IgD-negative memory B cell (primary cell): Measurements from ENCODE around the gene TDRD1. TPM values are rescaled to one million over a fixed set of nuclear protein-coding genes. Genes with fewer than 3 reads are reported as not detected.
"Not testable (repeated sequence)": the region's sequence is repeated elsewhere in the genome, so short reads cannot be mapped to it uniquely, and the experiment has no call there.

Experiments
- H3K27ac Mint-ChIP-seq, 3 donors: one replicate each; pipeline ENCODE4 v1.8.0; 2020 to 2022; ENCODE audit warnings: mild to moderate bottlenecking in 3 of 3, mixed read lengths in 3 of 3, moderate library complexity in 1 of 3
- H3K27me3 Mint-ChIP-seq: one replicate; pipeline ENCODE4 v1.8.0; 2021; ENCODE audit warnings: mixed read lengths
- H3K36me3 Mint-ChIP-seq: one replicate; pipeline ENCODE4 v1.8.0; 2020; ENCODE audit warnings: mild to moderate bottlenecking, mixed read lengths
- H3K4me1 Mint-ChIP-seq, 3 donors: one replicate each; pipeline ENCODE4 v1.8.0; 2020 to 2022; ENCODE audit warnings: mixed read lengths in 3 of 3, mild to moderate bottlenecking in 1 of 3
- H3K4me3 Mint-ChIP-seq, 4 donors: one replicate each; pipeline ENCODE4 v1.8.0; 2020 to 2022; ENCODE audit warnings: mild to moderate bottlenecking in 4 of 4, mixed read lengths in 4 of 4, moderate library complexity in 3 of 4
- H3K9me3 Mint-ChIP-seq, 3 donors: one replicate each; pipeline ENCODE4 v1.8.0; 2020 to 2021; ENCODE audit warnings: mixed read lengths in 3 of 3, mild to moderate bottlenecking in 1 of 3
- polyA plus RNA-seq: library from polyadenylated mRNA; unstranded; fragments of 300-500 nt; fragmentation: Illumina TruSeq; gene quantifications from one replicate; pipeline ENCODE4 v1.2.3, GENCODE V29; 2021

TDRD1 gene, protein sequence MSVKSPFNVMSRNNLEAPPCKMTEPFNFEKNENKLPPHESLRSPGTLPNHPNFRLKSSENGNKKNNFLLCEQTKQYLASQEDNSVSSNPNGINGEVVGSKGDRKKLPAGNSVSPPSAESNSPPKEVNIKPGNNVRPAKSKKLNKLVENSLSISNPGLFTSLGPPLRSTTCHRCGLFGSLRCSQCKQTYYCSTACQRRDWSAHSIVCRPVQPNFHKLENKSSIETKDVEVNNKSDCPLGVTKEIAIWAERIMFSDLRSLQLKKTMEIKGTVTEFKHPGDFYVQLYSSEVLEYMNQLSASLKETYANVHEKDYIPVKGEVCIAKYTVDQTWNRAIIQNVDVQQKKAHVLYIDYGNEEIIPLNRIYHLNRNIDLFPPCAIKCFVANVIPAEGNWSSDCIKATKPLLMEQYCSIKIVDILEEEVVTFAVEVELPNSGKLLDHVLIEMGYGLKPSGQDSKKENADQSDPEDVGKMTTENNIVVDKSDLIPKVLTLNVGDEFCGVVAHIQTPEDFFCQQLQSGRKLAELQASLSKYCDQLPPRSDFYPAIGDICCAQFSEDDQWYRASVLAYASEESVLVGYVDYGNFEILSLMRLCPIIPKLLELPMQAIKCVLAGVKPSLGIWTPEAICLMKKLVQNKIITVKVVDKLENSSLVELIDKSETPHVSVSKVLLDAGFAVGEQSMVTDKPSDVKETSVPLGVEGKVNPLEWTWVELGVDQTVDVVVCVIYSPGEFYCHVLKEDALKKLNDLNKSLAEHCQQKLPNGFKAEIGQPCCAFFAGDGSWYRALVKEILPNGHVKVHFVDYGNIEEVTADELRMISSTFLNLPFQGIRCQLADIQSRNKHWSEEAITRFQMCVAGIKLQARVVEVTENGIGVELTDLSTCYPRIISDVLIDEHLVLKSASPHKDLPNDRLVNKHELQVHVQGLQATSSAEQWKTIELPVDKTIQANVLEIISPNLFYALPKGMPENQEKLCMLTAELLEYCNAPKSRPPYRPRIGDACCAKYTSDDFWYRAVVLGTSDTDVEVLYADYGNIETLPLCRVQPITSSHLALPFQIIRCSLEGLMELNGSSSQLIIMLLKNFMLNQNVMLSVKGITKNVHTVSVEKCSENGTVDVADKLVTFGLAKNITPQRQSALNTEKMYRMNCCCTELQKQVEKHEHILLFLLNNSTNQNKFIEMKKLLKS
- not detected for polyA plus RNA-seq

DNA sequence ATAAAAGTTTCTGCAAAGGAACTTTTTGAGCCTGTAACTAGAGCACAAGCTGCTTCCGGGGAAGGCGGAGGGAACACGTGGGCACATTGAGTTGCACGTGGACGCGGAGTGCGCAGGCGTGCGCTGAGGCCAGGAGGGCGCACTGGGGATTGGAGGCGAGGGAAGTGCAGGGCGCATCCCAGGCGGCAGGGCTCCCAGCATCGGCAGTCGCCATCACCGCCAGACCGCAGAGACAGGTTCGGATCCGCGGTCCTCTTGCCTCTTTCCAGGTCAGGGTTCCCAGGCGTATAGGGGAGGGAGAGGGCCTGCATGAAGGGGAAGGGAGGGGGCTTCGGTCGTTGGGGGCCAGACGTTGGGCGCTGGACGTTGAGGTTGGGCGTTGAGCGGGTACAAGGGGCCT lies at the start of gene TDRD1:
TDRD1 (plus strand) TSS at position 206 of the 400 bp plus-strand sequence. CDS start 8,479 bp downstream, outside the sequence.
- Mint-ChIP-seq H3K27me3 (no peaks in the 10 kb centered on the region), H3K4me3 (peak within 1 kb of the TSS in 1 of 4 donors; percentile 40), H3K9me3 (no peaks in the 10 kb centered on the region), H3K36me3 (no peaks in the 10 kb centered on the region), H3K27ac (no peak within 1 kb of the TSS), H3K4me1 (peaks cover 4 to 8% (median 8%) of the 10 kb centered on the region in 3 donors)

DNA sequence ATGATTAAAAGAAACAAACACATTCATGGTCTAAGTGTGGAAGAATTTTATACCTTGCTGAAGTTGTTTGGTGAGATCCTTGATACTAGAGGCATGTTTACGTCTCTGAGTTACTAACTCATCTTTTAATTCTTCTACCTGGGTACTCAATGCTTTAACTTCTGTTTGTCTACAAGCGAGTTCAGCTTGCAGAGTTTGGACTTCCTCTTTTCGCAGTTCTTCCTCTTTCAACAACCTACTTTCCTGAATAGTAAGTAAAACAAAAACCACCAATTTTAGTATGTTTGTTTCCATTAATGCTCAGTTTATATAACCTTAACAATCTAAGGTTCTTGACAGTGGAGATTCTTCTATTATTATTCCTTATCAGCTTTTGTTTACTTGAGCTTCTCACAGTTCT lies 48.1 kb upstream of the TDRD1 start:
- H3K27me3 Mint-ChIP-seq = no peaks in the 10 kb centered on the region
- no peaks in the 10 kb centered on the region for H3K9me3 Mint-ChIP-seq
- peak overlapping the region in 2 of 4 donors; percentile 15 to 30 for H3K4me3 Mint-ChIP-seq
- peaks cover 17% of the 10 kb centered on the region for H3K36me3 Mint-ChIP-seq
- H3K27ac Mint-ChIP-seq = peak overlapping the region in 1 of 3 donors; percentile 64
- peaks cover 8 to 18% (median 13%) of the 10 kb centered on the region in 3 donors for H3K4me1 Mint-ChIP-seq

DNA sequence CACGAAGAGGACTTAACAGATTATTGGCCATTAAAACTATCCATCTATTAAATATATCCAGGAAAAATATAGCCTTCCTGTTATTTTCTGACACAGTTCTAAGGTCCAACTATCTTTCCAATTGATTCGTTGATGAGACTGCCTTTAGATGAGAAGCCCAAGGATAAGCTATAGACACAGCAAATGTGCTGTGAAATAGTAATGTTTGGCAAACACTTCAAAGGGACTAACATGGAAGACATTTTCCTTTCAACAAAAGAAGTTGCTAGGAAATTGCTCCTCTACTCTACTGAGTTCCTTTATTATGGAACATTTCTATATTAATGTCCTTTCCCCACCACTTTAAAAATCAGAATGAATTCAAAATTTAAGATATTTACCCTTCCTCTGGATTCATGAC lies 43.7 kb upstream of the TDRD1 start:
- Mint-ChIP-seq H3K27ac (no peak overlapping the region), H3K4me3 (no peak overlapping the region), H3K9me3 (no peaks in the 10 kb centered on the region), H3K27me3 (no peaks in the 10 kb centered on the region), H3K36me3 (peaks cover 5% of the 10 kb centered on the region), H3K4me1 (peaks cover 8 to 11% (median 10%) of the 10 kb centered on the region in 3 donors)

DNA sequence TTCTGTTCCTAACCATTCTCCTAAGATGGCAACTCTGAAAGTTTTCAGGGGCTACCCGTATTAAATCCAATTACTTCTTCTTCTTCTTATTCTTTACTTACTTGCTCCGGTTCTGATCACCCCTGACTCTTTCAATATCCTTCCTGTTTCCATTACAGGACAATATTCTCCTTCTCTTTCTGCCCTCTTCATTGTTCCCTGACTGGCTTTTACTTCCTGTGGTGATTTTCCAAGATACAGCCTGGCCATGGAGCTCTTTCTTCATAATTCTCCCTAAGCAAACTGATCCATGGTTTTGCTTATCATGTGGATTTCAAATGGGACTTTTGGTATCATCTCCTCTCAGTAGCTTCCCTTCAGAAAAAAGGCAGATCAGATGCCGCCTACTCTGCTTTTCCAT lies 40.6 kb upstream of the TDRD1 start:
- H3K36me3 Mint-ChIP-seq = peaks cover 2% of the 10 kb centered on the region
- H3K9me3 Mint-ChIP-seq = no peaks in the 10 kb centered on the region
- no peak overlapping the region for H3K27ac Mint-ChIP-seq

DNA sequence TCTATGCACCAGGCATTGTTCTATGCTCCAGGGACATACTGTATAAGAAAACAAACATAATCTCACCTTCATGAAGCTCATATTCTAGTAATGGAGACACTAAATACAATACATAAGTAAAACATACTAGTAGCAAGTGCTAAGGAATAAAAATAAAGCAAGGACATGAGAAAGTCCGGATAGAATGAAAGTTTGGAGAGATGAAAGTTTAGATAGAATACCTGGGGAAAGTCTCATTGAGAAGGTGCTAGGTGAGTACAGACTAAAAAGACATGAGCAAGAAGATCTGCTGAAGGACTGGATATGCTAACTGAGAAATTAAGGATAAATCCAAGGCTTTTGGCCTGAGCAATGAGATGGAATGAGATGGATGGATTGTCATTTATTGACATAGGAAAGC lies 39.1 kb upstream of the TDRD1 start:
- Mint-ChIP-seq H3K9me3 (no peaks in the 10 kb centered on the region), H3K4me1 (no peaks in the 10 kb centered on the region), H3K36me3 (peaks cover 3% of the 10 kb centered on the region), H3K27ac (peak overlapping the region in 1 of 3 donors; percentile 47), H3K27me3 (no peaks in the 10 kb centered on the region), H3K4me3 (no peak overlapping the region)

More for the DNA sequence above, 40.6 kb upstream of the TDRD1 start:
- Mint-ChIP-seq H3K27me3 (no peaks in the 10 kb centered on the region), H3K4me1 (no peaks in the 10 kb centered on the region), H3K4me3 (no peak overlapping the region)

DNA sequence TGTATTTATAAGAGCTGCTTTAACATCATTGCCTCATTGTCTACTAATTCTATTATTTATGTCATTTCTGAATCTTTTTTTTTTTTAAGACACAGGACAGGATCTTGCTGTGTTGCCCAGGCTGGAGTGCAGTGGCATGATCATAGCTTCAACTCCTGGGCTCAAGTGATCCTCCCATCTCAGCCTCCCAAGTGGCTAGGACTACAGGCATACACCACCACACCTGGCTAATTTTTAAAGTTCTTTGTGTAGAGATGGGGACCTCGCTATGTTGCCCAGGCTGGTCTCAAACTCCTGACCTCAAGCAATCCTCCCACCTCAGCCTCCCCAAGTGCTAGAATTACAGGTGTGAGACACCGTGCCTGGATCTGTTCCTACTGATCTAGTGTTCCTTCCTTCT lies 38.3 kb upstream of the TDRD1 start:
- H3K36me3 Mint-ChIP-seq, H3K27me3 Mint-ChIP-seq, H3K4me1 Mint-ChIP-seq: not testable (repeated sequence)

DNA sequence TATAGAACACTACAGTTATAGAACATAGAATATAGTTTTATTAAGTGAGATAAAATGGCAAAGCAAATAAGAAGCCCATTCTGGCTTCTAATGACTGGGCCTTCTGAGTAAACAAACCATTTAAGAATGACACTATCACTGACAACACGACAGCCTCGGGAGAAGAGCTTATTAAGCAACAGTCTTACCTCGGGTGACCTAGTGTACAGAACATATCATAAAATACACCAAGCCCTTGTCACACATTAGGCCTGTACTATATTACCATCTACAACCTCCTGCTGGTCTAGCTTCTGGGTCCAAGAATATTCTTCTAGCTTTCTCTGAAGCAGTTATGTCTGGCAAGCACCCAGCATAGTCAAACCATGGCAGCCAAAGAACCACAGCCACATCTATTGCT lies 37.1 kb upstream of the TDRD1 start:
- Mint-ChIP-seq H3K27me3 (no peaks in the 10 kb centered on the region), H3K4me1 (no peaks in the 10 kb centered on the region), H3K4me3 (no peak overlapping the region), H3K9me3 (no peaks in the 10 kb centered on the region), H3K27ac (no peak overlapping the region), H3K36me3 (peaks cover 6% of the 10 kb centered on the region)

More for the DNA sequence above, 38.3 kb upstream of the TDRD1 start:
- not testable (repeated sequence) for H3K4me3 Mint-ChIP-seq, H3K9me3 Mint-ChIP-seq, H3K27ac Mint-ChIP-seq

DNA sequence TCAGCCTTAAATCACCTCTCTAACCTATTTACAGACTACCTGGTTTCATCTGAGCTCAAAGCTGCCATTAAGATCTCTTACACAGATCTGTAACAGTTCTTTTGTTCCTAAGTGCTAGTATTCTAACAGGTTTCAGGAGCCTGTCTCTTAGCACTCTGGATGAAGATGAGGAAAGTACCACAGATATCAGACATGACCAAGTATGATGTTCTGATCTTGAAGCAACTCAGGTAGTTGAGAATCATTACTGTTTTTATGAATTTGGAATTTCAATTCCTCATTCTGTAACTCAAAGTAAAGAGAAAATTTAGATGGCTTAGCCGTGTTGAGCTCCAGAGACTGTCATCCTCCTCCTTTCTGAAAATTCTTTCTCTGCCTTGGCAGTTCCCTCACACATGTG lies 36.0 kb upstream of the TDRD1 start:
- Mint-ChIP-seq H3K4me3 (no peak overlapping the region), H3K27ac (peak overlapping the region in 1 of 3 donors; percentile 45), H3K9me3 (no peaks in the 10 kb centered on the region), H3K27me3 (no peaks in the 10 kb centered on the region), H3K4me1 (no peaks in the 10 kb centered on the region), H3K36me3 (peaks cover 13% of the 10 kb centered on the region)

DNA sequence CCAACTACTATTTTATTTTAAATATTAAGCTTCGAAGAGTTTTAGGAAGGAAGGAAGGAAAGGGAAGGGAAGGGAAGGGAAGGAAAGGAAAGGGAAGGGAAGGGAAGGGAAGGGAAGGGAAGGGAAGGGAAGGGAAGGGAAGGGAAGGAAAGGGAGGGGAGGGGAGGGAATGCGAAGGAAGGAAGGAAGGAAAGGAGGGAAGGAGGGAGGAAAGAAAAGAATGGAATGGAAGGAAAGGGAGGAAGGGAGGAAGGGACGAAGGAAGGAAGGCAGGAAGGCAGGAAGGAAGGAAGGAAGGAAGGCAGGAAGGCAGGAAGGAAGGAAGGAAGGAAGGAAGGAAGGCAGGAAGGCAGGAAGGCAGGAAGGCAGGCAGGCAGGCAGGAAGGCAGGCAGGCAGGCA lies 29.7 kb upstream of the TDRD1 start:
- not testable (repeated sequence) for H3K4me1 Mint-ChIP-seq, H3K27me3 Mint-ChIP-seq, H3K9me3 Mint-ChIP-seq, H3K4me3 Mint-ChIP-seq
- H3K36me3 Mint-ChIP-seq = peaks cover 30% of the 10 kb centered on the region
- H3K27ac Mint-ChIP-seq = peak overlapping the region in 1 of 3 donors; percentile 35

DNA sequence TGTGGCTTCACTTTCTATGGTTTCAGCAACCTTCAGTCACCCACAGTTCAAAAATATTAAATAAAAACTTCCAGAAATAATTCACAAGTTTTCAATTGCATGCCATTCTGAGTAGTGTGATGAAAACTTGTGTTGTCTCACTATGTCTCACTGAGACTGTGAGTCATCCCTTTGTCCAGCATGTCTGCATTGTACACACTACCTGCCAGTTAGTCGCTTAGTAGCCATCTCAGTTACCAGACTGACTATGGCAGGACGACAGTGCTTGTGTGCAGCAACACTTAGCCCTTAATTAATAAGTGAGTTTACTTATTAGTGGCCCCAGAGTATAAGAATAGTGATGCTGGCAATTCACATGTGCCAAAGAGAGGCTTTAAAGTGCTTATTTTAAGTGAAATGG lies 27.7 kb upstream of the TDRD1 start:
- H3K27ac Mint-ChIP-seq = peak overlapping the region in 1 of 3 donors; percentile 31
- peaks cover 0 to 11% (median 3%) of the 10 kb centered on the region in 3 donors for H3K4me1 Mint-ChIP-seq
- peaks cover 33% of the 10 kb centered on the region for H3K36me3 Mint-ChIP-seq
- H3K27me3 Mint-ChIP-seq = no peaks in the 10 kb centered on the region
- no peaks in the 10 kb centered on the region for H3K9me3 Mint-ChIP-seq
- no peak overlapping the region for H3K4me3 Mint-ChIP-seq

DNA sequence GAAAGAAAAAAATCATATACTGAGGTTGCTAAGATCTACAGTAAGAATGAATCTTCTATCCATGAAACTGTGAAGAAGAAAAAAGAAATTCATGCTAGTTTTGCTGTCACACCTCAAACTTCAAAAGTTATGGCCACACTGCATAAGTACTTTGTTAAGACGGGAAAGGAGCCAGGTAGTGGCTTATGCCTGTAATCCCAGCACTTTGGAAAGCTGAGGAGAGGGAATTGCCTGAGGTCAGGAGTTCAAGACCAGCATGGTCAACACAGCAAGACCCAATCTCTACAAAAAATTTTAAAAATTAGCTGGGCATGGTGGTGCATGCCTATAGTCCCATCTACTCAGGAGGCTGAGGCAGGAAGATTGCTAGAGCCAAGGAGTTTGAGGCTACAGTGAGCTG lies 27.3 kb upstream of the TDRD1 start:
- no peak overlapping the region for H3K4me3 Mint-ChIP-seq
- H3K27ac Mint-ChIP-seq = peak overlapping the region in 1 of 3 donors; percentile 31
- H3K36me3 Mint-ChIP-seq = peaks cover 33% of the 10 kb centered on the region
- no peaks in the 10 kb centered on the region for H3K27me3 Mint-ChIP-seq
- peaks cover 0 to 14% (median 3%) of the 10 kb centered on the region in 3 donors for H3K4me1 Mint-ChIP-seq
- H3K9me3 Mint-ChIP-seq = no peaks in the 10 kb centered on the region

DNA sequence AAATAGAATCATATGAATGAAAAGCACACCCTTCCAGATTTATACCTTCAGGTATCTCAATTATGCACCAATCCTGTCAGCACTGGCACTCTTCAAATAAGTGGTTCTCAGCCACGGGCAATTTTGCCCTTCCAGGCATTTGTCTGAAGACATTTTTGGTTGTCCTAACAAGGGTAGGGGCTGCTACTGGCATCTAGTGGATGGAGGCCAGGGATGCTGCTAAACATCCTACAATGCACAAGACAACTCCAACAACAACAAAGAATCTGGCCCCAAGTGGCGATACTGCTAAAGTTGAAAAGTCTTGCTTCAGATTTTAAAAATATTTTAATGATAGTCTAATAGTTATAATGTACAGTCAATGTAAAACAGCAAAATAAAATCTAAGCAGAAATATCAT lies 21.2 kb upstream of the TDRD1 start:
- H3K36me3 Mint-ChIP-seq = peaks cover 18% of the 10 kb centered on the region
- H3K27ac Mint-ChIP-seq = no peak overlapping the region
- H3K9me3 Mint-ChIP-seq = no peaks in the 10 kb centered on the region
- peaks cover 8 to 25% (median 9%) of the 10 kb centered on the region in 3 donors for H3K4me1 Mint-ChIP-seq
- H3K4me3 Mint-ChIP-seq = no peak overlapping the region
- H3K27me3 Mint-ChIP-seq = no peaks in the 10 kb centered on the region

DNA sequence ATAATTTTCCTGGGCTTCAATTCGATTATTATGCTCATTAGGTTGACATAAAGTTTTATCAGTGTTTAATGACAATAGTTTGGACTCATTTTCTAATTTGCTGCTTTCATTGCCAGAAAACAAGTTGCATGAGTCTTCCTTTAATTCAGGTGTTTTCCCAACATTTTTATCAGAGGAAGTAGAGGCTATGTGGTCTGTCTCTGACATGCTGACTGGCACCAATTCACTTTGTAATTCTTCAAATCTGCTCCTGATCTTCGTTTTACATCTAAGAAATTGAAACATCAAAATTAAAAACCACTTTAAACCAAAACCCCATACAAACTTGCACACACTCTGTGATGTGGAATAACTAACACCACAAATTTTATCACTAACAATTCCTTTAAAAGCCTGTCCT lies 16.1 kb upstream of the TDRD1 start:
- Mint-ChIP-seq H3K36me3 (peaks cover 10% of the 10 kb centered on the region), H3K4me1 (peaks cover 21 to 31% (median 26%) of the 10 kb centered on the region in 3 donors), H3K27ac (no peak overlapping the region), H3K27me3 (no peaks in the 10 kb centered on the region), H3K4me3 (no peak overlapping the region), H3K9me3 (no peaks in the 10 kb centered on the region)

DNA sequence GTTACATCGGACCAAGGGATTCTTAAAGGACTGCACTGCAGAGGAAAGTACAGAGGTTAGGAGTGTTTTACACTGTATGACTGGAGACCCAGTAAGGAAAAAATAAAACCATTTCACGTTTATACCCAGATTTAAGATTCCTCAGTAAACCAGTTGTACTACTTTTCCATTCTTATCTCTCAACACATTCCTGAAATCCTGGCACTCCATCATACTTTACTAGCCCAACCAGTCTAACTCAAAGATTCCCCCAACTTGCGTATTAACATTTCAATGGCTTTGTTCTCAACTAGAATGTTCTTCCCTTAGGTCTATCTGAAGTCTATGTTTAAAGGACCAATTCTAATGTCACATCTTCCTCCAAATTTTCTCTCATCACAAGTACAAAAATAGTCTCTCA lies 13.1 kb upstream of the TDRD1 start:
- Mint-ChIP-seq H3K27ac (no peak overlapping the region), H3K4me1 (peaks cover 27 to 41% (median 33%) of the 10 kb centered on the region in 3 donors), H3K27me3 (no peaks in the 10 kb centered on the region), H3K36me3 (peaks cover 19% of the 10 kb centered on the region), H3K9me3 (peaks cover 2 to 7% (median 2%) of the 10 kb centered on the region in 3 donors), H3K4me3 (no peak overlapping the region)

DNA sequence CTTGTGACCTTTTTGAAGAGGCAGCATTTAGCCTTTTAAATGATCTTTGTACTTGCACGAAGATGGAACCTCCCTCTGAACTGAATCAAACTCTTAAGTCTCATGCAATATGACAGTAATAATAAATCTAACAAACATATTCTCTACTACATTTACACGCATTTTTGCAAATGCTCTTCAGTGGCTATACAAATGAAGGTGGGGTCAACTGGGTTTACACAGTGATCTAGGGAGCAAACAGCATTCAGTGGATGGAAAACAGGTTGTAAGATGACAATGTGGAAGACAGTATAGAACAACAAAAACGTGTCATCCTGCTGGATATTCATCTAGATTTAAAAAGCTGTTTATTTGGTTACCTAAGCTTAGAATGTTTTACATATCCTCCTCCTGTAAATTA lies 12.7 kb upstream of the TDRD1 start:
- Mint-ChIP-seq H3K9me3 (peaks cover 2 to 7% (median 2%) of the 10 kb centered on the region in 3 donors), H3K27me3 (no peaks in the 10 kb centered on the region), H3K4me3 (no peak overlapping the region), H3K4me1 (peaks cover 23 to 41% (median 31%) of the 10 kb centered on the region in 3 donors), H3K36me3 (peaks cover 15% of the 10 kb centered on the region), H3K27ac (no peak overlapping the region)
